GM12873 (cell line): Measurements from ENCODE around the gene PAN3.

Experiments
- CTCF ChIP-seq: IDR thresholded peaks from 2 replicates; pipeline ENCODE4 v1.5.1; 2012; ENCODE audit warnings: low read depth, mild to moderate bottlenecking, moderate library complexity, low read length, control low read depth; ENCODE audit not compliant: insufficient read depth; ENCODE audit errors: missing control alignments

Gene PAN3

GRCh38 chr13:28306325-28306724 is 168.0 kb downstream of the PAN3 start:
- TF ChIP-seq CTCF: no peak

- peak; percentile 28 for TF ChIP-seq CTCF
Observed at GRCh38 chr13:28313579-28313978, 175.2 kb downstream of the PAN3 start.

- TF ChIP-seq CTCF: no peak
Observed at GRCh38 chr13:28314879-28315278, 176.5 kb downstream of the PAN3 start.

GRCh38 chr13:28316129-28316528 is 177.8 kb downstream of the PAN3 start:
- TF ChIP-seq CTCF: no peak

- no peak for TF ChIP-seq CTCF
Observed at GRCh38 chr13:28316836-28317235, 178.5 kb downstream of the PAN3 start.

GRCh38 chr13:28318496-28318895 is 180.2 kb downstream of the PAN3 start:
- no peak for TF ChIP-seq CTCF

- TF ChIP-seq CTCF: no peak
Observed at GRCh38 chr13:28319528-28319927, 181.2 kb downstream of the PAN3 start.

- no peak for TF ChIP-seq CTCF
Observed at GRCh38 chr13:28320209-28320608, 181.9 kb downstream of the PAN3 start.
